Neuron (in vitro differentiated cells): ENCODE data around the gene GFY.

Experiments
- H2AFZ ChIP-seq: one replicate; pipeline ENCODE4 v1.6.1; 2013; ENCODE audit warnings: low read depth, mild to moderate bottlenecking, inconsistent platforms, low read length, moderate library complexity
- H3K27me3 ChIP-seq: one replicate; pipeline ENCODE4 v1.6.1; 2013; ENCODE audit warnings: low read length; ENCODE audit not compliant: insufficient read depth
- H3K36me3 ChIP-seq: one replicate; pipeline ENCODE4 v1.6.1; 2013; ENCODE audit warnings: low read length; ENCODE audit not compliant: insufficient read depth
- H3K4me1 ChIP-seq: one replicate; pipeline ENCODE4 v1.6.1; 2013; ENCODE audit warnings: low read length; ENCODE audit not compliant: insufficient read depth
- H3K4me3 ChIP-seq: 2 replicates; pipeline ENCODE4 v1.5.1; 2013; ENCODE audit warnings: mild to moderate bottlenecking, low read length, moderate library complexity
- H3K9me3 ChIP-seq: one replicate; pipeline ENCODE4 v1.6.1; 2013; ENCODE audit warnings: low read length

The GFY gene

GRCh38 chr19:49427339-49427738, 2.2 kb downstream of the GFY start:
- no peak overlapping the region for H2AFZ ChIP-seq
- H3K36me3 ChIP-seq = no peaks in the 10 kb centered on the region
- no peak overlapping the region for H3K4me3 ChIP-seq
- H3K27me3 ChIP-seq = peaks cover 90% of the 10 kb centered on the region
- peaks cover 7% of the 10 kb centered on the region for H3K9me3 ChIP-seq
- H3K4me1 ChIP-seq = peaks cover 25% of the 10 kb centered on the region

- Histone ChIP-seq H3K36me3 (no peaks in the 10 kb centered on the region), H3K9me3 (peaks cover 13% of the 10 kb centered on the region), H3K27me3 (peaks cover 90% of the 10 kb centered on the region), H3K4me3 (peak overlapping the region; percentile 35), H2AFZ (peak overlapping the region; percentile 81), H3K4me1 (peaks cover 20% of the 10 kb centered on the region)
Measured at GRCh38 chr19:49427855-49428546, 2.8 kb downstream of the GFY start.

- Histone ChIP-seq H3K4me1 (peaks cover 15% of the 10 kb centered on the region), H3K4me3 (peak overlapping the region; percentile 16)
Measured at GRCh38 chr19:49428547-49429451, 3.6 kb downstream of the GFY start.

GRCh38 chr19:49430172-49430677, 5.0 kb downstream of the GFY start:
- H3K9me3 ChIP-seq = peaks cover 25% of the 10 kb centered on the region
- peaks cover 14% of the 10 kb centered on the region for H3K4me1 ChIP-seq
- no peak overlapping the region for H2AFZ ChIP-seq
- no peaks in the 10 kb centered on the region for H3K36me3 ChIP-seq
- peaks cover 91% of the 10 kb centered on the region for H3K27me3 ChIP-seq
- no peak overlapping the region for H3K4me3 ChIP-seq

More at GRCh38 chr19:49428547-49429451, 3.6 kb downstream of the GFY start:
- Histone ChIP-seq H3K9me3 (peaks cover 20% of the 10 kb centered on the region), H3K27me3 (peaks cover 90% of the 10 kb centered on the region), H2AFZ (peak overlapping the region; percentile 81), H3K36me3 (no peaks in the 10 kb centered on the region)

GRCh38 chr19:49430678-49431329, 5.6 kb downstream of the GFY start:
- Histone ChIP-seq H3K36me3 (no peaks in the 10 kb centered on the region), H3K27me3 (peaks cover 91% of the 10 kb centered on the region), H3K4me3 (no peak overlapping the region), H3K9me3 (peaks cover 24% of the 10 kb centered on the region), H2AFZ (no peak overlapping the region), H3K4me1 (peaks cover 14% of the 10 kb centered on the region)

DNA sequence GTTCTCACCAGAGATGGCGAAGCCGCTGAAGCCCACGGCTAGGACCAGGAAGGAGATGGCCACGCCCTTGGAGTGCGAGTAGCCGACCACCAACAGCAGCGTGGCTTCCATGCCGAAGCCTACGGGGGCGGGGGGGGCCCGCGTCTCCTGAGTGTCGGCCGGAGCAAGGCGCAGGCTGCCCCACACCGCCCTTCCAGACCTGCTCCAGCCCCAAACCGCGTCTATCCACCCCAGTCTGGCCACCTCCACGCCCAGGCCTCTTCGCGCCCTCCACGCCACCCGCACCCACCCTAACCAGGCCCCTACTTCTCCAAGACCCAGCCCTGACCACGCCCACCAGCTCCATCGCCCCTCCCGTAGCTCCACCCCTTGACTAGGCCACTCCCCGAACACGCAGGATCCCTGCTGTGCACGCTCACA, 6.2 kb downstream of the GFY start:
- Histone ChIP-seq H3K36me3 (no peaks in the 10 kb centered on the region), H3K4me3 (no peak overlapping the region), H3K9me3 (peaks cover 23% of the 10 kb centered on the region), H3K4me1 (peaks cover 14% of the 10 kb centered on the region), H3K27me3 (peaks cover 91% of the 10 kb centered on the region), H2AFZ (no peak overlapping the region)

DNA sequence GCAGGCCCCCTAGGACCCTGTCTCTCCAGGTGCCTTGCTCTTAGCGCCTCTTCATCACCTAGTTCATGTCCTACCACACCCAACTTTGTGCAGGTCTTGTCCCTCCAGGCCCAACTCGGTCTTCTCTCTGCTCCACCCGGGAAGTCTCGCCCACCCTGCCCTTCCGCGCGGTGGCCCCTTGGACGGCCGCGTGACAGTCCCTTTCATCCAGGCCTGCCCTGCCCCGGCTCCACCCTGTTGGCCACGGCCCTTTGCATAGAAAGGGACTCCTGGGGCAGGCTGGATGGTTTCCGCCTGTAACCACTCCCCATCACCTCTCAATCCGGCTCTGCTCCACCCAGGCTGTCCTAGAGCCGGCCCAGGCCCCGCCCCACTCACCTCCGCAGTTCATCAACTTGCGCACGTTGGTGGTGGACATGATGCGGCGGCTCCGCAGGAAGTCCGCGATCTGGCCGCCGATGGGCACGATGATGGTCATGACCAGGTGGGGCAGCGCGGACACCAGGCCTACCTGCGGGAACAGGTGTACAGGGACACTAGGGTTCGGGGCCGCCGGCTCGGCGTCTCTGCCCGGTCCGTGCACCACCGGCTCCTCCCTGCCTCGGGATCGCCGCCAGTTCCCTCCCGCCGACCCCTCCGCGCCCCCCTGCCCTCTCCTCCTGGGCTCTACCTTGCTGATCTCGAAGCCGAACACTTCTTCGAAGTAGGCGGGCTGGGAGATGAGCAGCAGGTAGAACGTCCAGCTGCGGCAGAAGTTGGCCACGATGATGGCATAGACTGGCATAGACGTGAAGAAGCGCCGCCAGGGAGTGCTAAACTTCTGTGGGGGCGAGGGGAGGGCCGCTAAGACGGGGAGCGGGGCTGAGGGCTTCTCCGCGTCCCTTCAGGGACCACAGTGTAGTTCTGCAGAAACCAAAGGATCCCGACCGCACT, 7.2 kb downstream of the GFY start:
- Histone ChIP-seq H3K4me1 (peaks cover 14% of the 10 kb centered on the region), H3K4me3 (no peak overlapping the region), H3K27me3 (peaks cover 91% of the 10 kb centered on the region), H2AFZ (no peak overlapping the region), H3K36me3 (no peaks in the 10 kb centered on the region), H3K9me3 (peaks cover 23% of the 10 kb centered on the region)

- H3K4me1 ChIP-seq = peaks cover 7% of the 10 kb centered on the region
Measured at GRCh38 chr19:49433240-49433901, 8.2 kb downstream of the GFY start.

GRCh38 chr19:49434907-49435583, 9.9 kb downstream of the GFY start:
- no peak overlapping the region for H3K4me3 ChIP-seq
- peaks cover 23% of the 10 kb centered on the region for H3K9me3 ChIP-seq
- H3K4me1 ChIP-seq = no peaks in the 10 kb centered on the region
- H2AFZ ChIP-seq = no peak overlapping the region
- H3K27me3 ChIP-seq = peaks cover 95% of the 10 kb centered on the region
- no peaks in the 10 kb centered on the region for H3K36me3 ChIP-seq

More at GRCh38 chr19:49433240-49433901, 8.2 kb downstream of the GFY start:
- Histone ChIP-seq H3K36me3 (no peaks in the 10 kb centered on the region), H3K27me3 (peaks cover 94% of the 10 kb centered on the region), H2AFZ (no peak overlapping the region), H3K4me3 (no peak overlapping the region), H3K9me3 (peaks cover 23% of the 10 kb centered on the region)

GRCh38 chr19:49435670-49436069, 10.5 kb downstream of the GFY start:
- H2AFZ ChIP-seq = no peak overlapping the region
- H3K9me3 ChIP-seq = peaks cover 23% of the 10 kb centered on the region
- H3K27me3 ChIP-seq = peaks cover 95% of the 10 kb centered on the region
- no peak overlapping the region for H3K4me3 ChIP-seq
- H3K4me1 ChIP-seq = no peaks in the 10 kb centered on the region
- no peaks in the 10 kb centered on the region for H3K36me3 ChIP-seq

DNA sequence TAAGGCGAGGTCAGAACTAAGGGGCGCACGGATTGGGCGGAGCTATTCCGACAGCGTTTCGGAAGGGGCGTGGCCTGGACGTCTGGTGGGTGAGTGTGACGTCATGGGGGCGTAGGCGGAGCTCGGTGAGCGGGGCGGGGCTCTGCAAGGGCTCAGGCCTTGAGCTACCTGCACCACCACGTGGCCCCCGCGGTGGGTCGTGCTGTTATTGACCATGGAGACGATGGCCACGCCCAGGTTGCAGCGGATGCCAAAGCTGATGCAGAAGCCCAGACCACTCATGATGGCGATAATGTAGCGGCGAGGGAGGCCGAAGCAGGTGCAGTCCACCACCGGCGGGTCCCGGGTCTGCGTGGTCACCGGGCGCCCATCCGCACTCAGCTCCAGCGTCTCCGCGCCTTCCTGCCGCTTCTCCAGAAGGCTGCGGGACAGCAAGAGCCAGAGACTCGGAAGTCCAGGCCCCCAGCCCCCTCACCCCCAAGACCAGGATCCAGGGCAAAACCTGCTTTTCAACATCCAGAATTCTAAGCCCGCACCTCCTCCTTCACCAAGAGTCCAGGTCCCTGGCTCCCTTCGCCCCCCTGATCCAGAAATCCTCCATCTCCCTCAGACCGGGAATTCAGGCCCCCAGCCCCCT, 11.3 kb downstream of the GFY start:
- peaks cover 23% of the 10 kb centered on the region for H3K9me3 ChIP-seq
- H3K27me3 ChIP-seq = peaks cover 93% of the 10 kb centered on the region
- no peak overlapping the region for H2AFZ ChIP-seq
- peaks cover 3% of the 10 kb centered on the region for H3K4me1 ChIP-seq
- H3K36me3 ChIP-seq = no peaks in the 10 kb centered on the region
- no peak overlapping the region for H3K4me3 ChIP-seq
